Calu3 (cell line): ENCODE results near the gene EPGN. TPM values are rescaled to one million over a fixed set of nuclear protein-coding genes. Genes with fewer than 3 reads are reported as not detected.

ENCODE experiments used
- BruUV-seq: library from RNA; stranded (reverse); fragments of 400-500 nt; replicated peaks from 2 replicates; lab custom pipeline; 2021; lab: Mats Ljungman, UMichigan
- CTCF ChIA-PET: fragments of 300-600 bp; sonication (Branson Sonifier 250); formaldehyde crosslinking; loops from one replicate; lab custom pipeline; 2022; ENCODE audit warnings: antibody characterized with exemption; lab: Charles Lee
- DNase-seq: peaks from one replicate; pipeline ENCODE4 v3.0.0; 2022
- H3K27ac Mint-ChIP-seq: one replicate; pipeline ENCODE4 v1.8.0; 2022; ENCODE audit warnings: mixed read lengths; ENCODE audit not compliant: unreplicated experiment
- H3K27me3 Mint-ChIP-seq: one replicate; pipeline ENCODE4 v1.8.0; 2022; ENCODE audit warnings: mixed read lengths; ENCODE audit not compliant: unreplicated experiment
- H3K36me3 Mint-ChIP-seq: one replicate; pipeline ENCODE4 v1.8.0; 2022; ENCODE audit warnings: mild to moderate bottlenecking, moderate library complexity, mixed read lengths; ENCODE audit not compliant: insufficient read depth, unreplicated experiment
- H3K4me1 Mint-ChIP-seq: one replicate; pipeline ENCODE4 v1.8.0; 2022; ENCODE audit warnings: mild to moderate bottlenecking, low read depth, mixed read lengths; ENCODE audit not compliant: unreplicated experiment
- H3K4me3 Mint-ChIP-seq: one replicate; pipeline ENCODE4 v1.8.0; 2022; ENCODE audit warnings: mild to moderate bottlenecking, low read depth, moderate library complexity, mixed read lengths; ENCODE audit not compliant: unreplicated experiment
- H3K9me3 Mint-ChIP-seq: one replicate; pipeline ENCODE4 v1.8.0; 2022; ENCODE audit warnings: low read depth, mixed read lengths; ENCODE audit not compliant: unreplicated experiment
- CTCF ChIP-seq: fragments of 200-600 bp; IDR thresholded peaks from one replicate; pipeline ENCODE4 v1.8.0; 2022; ENCODE audit warnings: antibody characterized with exemption; ENCODE audit not compliant: unreplicated experiment
- intact Hi-C: fragments of 100-400 bp; cut with micrococcal nuclease; formaldehyde crosslinking; loops from one replicate; pipeline ENCODE4 v1.10.0; 2022; ENCODE audit not compliant: unreplicated experiment
- total RNA-seq: library from RNA; stranded (reverse); gene quantifications from 2 replicates; pipeline ENCODE4 v1.2.3, GENCODE V29; 2022

The EPGN gene
- total RNA-seq, 1 experiment from 2014 or later, result 0.40 TPM

- no peak for DNase-seq
- CTCF ChIA-PET, result no interaction called here
- no peaks in the 10 kb centered on the region for H3K27me3 Mint-ChIP-seq
- no peak overlapping the region for H3K27ac Mint-ChIP-seq
- no peaks in the 10 kb centered on the region for H3K4me1 Mint-ChIP-seq
- no TSS peak for BruUV-seq
- TF ChIP-seq CTCF, result no peak
- no peaks in the 10 kb centered on the region for H3K9me3 Mint-ChIP-seq
- H3K36me3 Mint-ChIP-seq, result no peaks in the 10 kb centered on the region
- H3K4me3 Mint-ChIP-seq, result no peak overlapping the region
- intact Hi-C loops, result no loop called here
Observed at GRCh38 chr4:74304095-74304625, 4.1 kb upstream of the EPGN start.

GRCh38 chr4:74305000-74305399 is 3.3 kb upstream of the EPGN start:
- BruUV-seq, result no TSS peak
- Mint-ChIP-seq H3K36me3 (no peaks in the 10 kb centered on the region), H3K27ac (no peak overlapping the region), H3K9me3 (no peaks in the 10 kb centered on the region), H3K4me1 (no peaks in the 10 kb centered on the region), H3K4me3 (no peak overlapping the region), H3K27me3 (no peaks in the 10 kb centered on the region)
- intact Hi-C loops, result no loop called here
- CTCF ChIA-PET, result interaction anchor here (0.7 kb wide), 1 partner anchor 74 kb away, joined by 3 read pairs; no protein-coding TSS in a partner anchor
- no peak for DNase-seq
- no peak for TF ChIP-seq CTCF

GRCh38 chr4:74307170-74307569 is 1.1 kb upstream of the EPGN start:
- Mint-ChIP-seq H3K9me3 (no peaks in the 10 kb centered on the region), H3K27me3 (no peaks in the 10 kb centered on the region), H3K36me3 (no peaks in the 10 kb centered on the region), H3K4me3 (no peak overlapping the region), H3K4me1 (no peaks in the 10 kb centered on the region), H3K27ac (no peak overlapping the region)
- no TSS peak for BruUV-seq
- TF ChIP-seq CTCF, result no peak
- CTCF ChIA-PET, result interaction anchor here (0.7 kb wide), 1 partner anchor 539 kb away, joined by 5 read pairs; no protein-coding TSS in a partner anchor
- intact Hi-C loops, result no loop called here
- DNase-seq, result no peak

- Mint-ChIP-seq H3K9me3 (no peaks in the 10 kb centered on the region), H3K36me3 (no peaks in the 10 kb centered on the region), H3K4me1 (no peaks in the 10 kb centered on the region), H3K27ac (no peak overlapping the region), H3K27me3 (no peaks in the 10 kb centered on the region), H3K4me3 (no peak overlapping the region)
- intact Hi-C loops, result no loop called here
- CTCF ChIA-PET, result no interaction called here
- BruUV-seq, result no TSS peak
- DNase-seq, result no peak
- TF ChIP-seq CTCF, result no peak
Observed at GRCh38 chr4:74309223-74309622, 953 bp downstream of the EPGN start.
